Measurements from ENCODE around the gene EHD1. TPM values are rescaled to one million over a fixed set of nuclear protein-coding genes. Genes with fewer than 3 reads are reported as not detected.

The EHD1 gene
- total and polyA plus RNA-seq, 9 of the 15 experiments (the other 6 are each of a cell fraction or from before 2014, with no cell fraction given), result 0.46 to 65.0 (median 16.4) TPM

DNA sequence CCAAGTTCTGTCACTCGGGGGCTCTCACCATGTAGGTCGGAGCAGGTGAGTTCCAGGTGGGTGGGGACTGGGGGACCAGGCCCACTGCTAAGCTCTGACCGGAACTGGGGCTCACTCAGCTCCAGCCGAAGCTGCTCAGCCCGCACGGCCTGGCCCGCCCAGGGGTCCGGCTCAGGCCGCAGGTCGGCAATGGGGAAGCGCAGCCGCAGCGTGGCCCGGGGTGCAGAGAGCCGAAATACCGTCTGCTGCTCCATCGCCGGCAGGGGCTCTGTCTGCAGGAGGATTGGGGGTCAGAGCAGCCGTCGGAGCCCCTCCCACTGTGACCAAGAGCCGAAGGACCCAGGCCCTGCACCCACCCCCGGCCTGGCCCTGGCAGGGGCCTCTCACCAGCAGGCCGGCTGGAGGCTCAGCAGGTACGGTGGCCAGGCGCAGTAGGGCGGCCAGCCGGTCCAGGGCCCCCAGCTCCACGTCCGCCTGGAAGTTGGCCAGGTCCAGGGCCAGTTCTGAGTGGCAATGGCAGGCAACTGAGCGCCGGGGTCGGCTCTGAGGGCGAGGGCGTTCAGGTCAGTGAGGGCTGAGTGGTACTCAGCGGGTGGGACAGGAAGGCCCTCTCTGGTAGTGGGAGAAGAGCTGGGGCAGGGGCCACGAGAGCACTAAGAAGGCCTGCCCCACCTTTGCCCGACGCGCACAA lies 31.4 kb upstream of the EHD1 start (continued):
- TF ChIP-seq, protein P1, sequence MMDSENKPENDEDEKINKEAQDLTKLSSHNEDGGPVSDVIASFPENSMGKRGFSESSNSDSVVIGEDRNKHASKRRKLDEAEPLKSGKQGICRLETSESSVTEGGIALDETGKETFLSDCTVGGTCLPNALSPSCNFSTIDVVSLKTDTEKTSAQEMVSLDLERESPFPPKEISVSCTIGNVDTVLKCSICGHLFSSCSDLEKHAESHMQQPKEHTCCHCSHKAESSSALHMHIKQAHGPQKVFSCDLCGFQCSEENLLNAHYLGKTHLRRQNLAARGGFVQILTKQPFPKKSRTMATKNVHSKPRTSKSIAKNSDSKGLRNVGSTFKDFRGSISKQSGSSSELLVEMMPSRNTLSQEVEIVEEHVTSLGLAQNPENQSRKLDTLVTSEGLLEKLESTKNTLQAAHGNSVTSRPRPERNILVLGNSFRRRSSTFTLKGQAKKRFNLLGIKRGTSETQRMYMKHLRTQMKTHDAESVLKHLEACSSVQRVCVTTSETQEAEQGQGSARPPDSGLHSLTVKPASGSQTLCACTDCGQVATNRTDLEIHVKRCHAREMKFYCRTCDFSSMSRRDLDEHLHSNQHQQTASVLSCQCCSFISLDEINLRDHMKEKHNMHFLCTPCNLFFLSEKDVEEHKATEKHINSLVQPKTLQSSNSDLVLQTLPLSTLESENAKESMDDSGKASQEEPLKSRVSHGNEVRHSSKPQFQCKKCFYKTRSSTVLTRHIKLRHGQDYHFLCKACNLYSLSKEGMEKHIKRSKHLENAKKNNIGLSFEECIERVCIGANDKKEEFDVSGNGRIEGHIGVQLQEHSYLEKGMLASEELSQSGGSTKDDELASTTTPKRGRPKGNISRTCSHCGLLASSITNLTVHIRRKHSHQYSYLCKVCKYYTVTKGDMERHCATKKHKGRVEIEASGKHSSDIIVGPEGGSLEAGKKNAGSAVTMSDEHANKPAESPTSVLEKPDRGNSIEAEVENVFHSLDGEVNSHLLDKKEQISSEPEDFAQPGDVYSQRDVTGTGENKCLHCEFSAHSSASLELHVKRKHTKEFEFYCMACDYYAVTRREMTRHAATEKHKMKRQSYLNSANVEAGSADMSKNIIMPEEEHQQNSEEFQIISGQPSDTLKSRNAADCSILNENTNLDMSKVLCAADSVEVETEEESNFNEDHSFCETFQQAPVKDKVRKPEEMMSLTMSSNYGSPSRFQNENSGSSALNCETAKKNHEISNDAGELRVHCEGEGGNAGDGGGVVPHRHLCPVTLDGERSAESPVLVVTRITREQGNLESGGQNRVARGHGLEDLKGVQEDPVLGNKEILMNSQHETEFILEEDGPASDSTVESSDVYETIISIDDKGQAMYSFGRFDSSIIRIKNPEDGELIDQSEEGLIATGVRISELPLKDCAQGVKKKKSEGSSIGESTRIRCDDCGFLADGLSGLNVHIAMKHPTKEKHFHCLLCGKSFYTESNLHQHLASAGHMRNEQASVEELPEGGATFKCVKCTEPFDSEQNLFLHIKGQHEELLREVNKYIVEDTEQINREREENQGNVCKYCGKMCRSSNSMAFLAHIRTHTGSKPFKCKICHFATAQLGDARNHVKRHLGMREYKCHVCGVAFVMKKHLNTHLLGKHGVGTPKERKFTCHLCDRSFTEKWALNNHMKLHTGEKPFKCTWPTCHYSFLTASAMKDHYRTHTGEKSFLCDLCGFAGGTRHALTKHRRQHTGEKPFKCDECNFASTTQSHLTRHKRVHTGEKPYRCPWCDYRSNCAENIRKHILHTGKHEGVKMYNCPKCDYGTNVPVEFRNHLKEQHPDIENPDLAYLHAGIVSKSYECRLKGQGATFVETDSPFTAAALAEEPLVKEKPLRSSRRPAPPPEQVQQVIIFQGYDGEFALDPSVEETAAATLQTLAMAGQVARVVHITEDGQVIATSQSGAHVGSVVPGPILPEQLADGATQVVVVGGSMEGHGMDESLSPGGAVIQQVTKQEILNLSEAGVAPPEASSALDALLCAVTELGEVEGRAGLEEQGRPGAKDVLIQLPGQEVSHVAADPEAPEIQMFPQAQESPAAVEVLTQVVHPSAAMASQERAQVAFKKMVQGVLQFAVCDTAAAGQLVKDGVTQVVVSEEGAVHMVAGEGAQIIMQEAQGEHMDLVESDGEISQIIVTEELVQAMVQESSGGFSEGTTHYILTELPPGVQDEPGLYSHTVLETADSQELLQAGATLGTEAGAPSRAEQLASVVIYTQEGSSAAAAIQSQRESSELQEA (IDR thresholded peaks at IDR 0.05; ENCODE audit: low read depth), result no peak
- TF ChIP-seq ZNF282 (CRISPR knock-in tag; IDR thresholded peaks at IDR 0.05), result no peak
- peak; percentile 60; the same call in 1 of the 2 replicates for TF ChIP-seq RBFOX2 (IDR thresholded peaks at IDR 0.05; ENCODE audit: low read depth, low read length)
- no peak for TF ChIP-seq SREBF1 (IDR thresholded peaks at IDR 0.05; ENCODE audit: borderline replicate concordance, low read depth, low read length)

Measured in K562 (cell line).